CD4-positive, alpha-beta T cell treated with Interleukin-6 at 100 ng/mL for 8 hours (primary cell): Measurements from ENCODE around the gene C1D.
"Not testable (repeated sequence)": the region's sequence is repeated elsewhere in the genome, so short reads cannot be mapped to it uniquely, and the experiment has no call there.

Source experiments
- DNase-seq: peaks from one replicate; pipeline ENCODE4 v3.0.0-alpha.2; 2020; ENCODE audit warnings: mixed read lengths, low spot score

C1D gene

GRCh38 chr2:68062680-68063387 lies at the start of gene C1D:
C1D (minus strand) TSS chr2:68063004; CDS start chr2:68047310, 15,694 bp downstream.
- peak; percentile 87 for DNase-seq

- DNase-seq: no peak
Observed at GRCh38 chr2:68110102-68110501, 47.3 kb upstream of the C1D start.

GRCh38 chr2:68108120-68108519 lies 45.3 kb upstream of the C1D start:
- no peak for DNase-seq

- DNase-seq: no peak
Observed at GRCh38 chr2:68107475-68107874, 44.7 kb upstream of the C1D start.

GRCh38 chr2:68104111-68104835 lies 41.5 kb upstream of the C1D start:
- DNase-seq: no peak

- no peak for DNase-seq
Observed at GRCh38 chr2:68103709-68104055, 40.9 kb upstream of the C1D start.

GRCh38 chr2:68103030-68103708 lies 40.4 kb upstream of the C1D start:
- no peak for DNase-seq

- DNase-seq: no peak
Observed at GRCh38 chr2:68100189-68100588, 37.4 kb upstream of the C1D start.

GRCh38 chr2:68099260-68099659 lies 36.5 kb upstream of the C1D start:
- no peak for DNase-seq

GRCh38 chr2:68098291-68098797 lies 35.5 kb upstream of the C1D start:
- DNase-seq: no peak

GRCh38 chr2:68094111-68094510 lies 31.3 kb upstream of the C1D start:
- DNase-seq: no peak

GRCh38 chr2:68093634-68094033 lies 30.8 kb upstream of the C1D start:
- no peak for DNase-seq

- no peak for DNase-seq
Observed at GRCh38 chr2:68091439-68092034, 28.7 kb upstream of the C1D start.

GRCh38 chr2:68089961-68090360 lies 27.2 kb upstream of the C1D start:
- no peak for DNase-seq

- DNase-seq: no peak
Observed at GRCh38 chr2:68088940-68089339, 26.1 kb upstream of the C1D start.

GRCh38 chr2:68086166-68086565 lies 23.4 kb upstream of the C1D start:
- no peak for DNase-seq

- no peak for DNase-seq
Observed at GRCh38 chr2:68083346-68083745, 20.5 kb upstream of the C1D start.

- DNase-seq: no peak
Observed at GRCh38 chr2:68074050-68074449, 11.2 kb upstream of the C1D start.

GRCh38 chr2:68063797-68064646 lies 1.2 kb upstream of the C1D start:
- DNase-seq: not testable (repeated sequence)

- no peak for DNase-seq
Observed at GRCh38 chr2:68060652-68061051, 2.2 kb downstream of the C1D start.

- DNase-seq: no peak
Observed at GRCh38 chr2:68059784-68060525, 2.8 kb downstream of the C1D start.
